ENCODE data around the gene PAX8. TPM values are rescaled to one million over a fixed set of nuclear protein-coding genes. Genes with fewer than 3 reads are reported as not detected.

The PAX8 gene
- total and polyA plus RNA-seq, 2 of the 13 experiments (the other 11 are each of a cell fraction or from before 2014, with no cell fraction given), result 1.5 to 8.8 TPM

DNA sequence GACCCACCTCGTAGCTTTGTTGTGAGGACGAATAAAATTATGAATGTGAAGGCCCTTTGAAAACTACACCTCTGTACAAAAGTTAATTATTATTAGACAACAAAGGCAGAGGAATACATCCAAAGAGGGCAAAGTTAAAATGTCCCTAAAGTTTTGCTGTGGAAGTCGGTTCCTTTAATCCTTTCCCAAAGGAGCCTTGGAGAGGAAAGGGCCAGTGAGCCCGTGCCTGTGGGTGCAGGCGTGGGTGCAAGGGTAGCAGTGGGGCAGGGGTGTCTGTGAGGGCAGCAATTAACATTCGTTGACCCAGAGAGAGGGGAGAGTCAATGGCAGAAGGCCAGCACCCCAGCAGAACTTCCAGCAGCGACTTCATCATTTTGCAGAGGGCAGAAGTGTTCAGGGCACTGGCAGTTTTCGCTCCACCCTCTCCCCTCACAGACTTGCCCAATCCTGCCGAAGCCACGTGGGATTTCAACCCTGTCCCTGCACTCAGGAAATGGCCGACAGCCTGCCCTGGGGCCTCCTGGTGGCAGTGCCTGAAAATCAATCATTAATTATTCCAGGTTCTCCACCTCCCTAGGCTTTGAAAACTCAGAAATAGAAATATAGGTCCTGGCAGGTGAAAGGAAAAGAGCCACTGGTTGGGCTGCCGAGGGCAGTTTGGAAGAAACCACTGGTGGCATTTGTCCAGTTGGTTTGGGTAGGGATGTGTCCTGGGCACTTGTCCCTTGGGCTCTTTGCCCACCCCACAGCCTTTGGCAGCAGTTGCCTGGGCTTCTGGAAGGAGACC, 4.2 kb upstream of the PAX8 start (continued):
- TF ChIP-seq, protein P1, sequence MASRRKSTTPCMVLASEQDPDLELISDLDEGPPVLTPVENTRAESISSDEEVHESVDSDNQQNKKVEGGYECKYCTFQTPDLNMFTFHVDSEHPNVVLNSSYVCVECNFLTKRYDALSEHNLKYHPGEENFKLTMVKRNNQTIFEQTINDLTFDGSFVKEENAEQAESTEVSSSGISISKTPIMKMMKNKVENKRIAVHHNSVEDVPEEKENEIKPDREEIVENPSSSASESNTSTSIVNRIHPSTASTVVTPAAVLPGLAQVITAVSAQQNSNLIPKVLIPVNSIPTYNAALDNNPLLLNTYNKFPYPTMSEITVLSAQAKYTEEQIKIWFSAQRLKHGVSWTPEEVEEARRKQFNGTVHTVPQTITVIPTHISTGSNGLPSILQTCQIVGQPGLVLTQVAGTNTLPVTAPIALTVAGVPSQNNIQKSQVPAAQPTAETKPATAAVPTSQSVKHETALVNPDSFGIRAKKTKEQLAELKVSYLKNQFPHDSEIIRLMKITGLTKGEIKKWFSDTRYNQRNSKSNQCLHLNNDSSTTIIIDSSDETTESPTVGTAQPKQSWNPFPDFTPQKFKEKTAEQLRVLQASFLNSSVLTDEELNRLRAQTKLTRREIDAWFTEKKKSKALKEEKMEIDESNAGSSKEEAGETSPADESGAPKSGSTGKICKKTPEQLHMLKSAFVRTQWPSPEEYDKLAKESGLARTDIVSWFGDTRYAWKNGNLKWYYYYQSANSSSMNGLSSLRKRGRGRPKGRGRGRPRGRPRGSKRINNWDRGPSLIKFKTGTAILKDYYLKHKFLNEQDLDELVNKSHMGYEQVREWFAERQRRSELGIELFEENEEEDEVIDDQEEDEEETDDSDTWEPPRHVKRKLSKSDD (CRISPR knock-in tag; IDR thresholded peaks at IDR 0.05; ENCODE audit: low read depth), result no peak
- TF ChIP-seq, protein P2, sequence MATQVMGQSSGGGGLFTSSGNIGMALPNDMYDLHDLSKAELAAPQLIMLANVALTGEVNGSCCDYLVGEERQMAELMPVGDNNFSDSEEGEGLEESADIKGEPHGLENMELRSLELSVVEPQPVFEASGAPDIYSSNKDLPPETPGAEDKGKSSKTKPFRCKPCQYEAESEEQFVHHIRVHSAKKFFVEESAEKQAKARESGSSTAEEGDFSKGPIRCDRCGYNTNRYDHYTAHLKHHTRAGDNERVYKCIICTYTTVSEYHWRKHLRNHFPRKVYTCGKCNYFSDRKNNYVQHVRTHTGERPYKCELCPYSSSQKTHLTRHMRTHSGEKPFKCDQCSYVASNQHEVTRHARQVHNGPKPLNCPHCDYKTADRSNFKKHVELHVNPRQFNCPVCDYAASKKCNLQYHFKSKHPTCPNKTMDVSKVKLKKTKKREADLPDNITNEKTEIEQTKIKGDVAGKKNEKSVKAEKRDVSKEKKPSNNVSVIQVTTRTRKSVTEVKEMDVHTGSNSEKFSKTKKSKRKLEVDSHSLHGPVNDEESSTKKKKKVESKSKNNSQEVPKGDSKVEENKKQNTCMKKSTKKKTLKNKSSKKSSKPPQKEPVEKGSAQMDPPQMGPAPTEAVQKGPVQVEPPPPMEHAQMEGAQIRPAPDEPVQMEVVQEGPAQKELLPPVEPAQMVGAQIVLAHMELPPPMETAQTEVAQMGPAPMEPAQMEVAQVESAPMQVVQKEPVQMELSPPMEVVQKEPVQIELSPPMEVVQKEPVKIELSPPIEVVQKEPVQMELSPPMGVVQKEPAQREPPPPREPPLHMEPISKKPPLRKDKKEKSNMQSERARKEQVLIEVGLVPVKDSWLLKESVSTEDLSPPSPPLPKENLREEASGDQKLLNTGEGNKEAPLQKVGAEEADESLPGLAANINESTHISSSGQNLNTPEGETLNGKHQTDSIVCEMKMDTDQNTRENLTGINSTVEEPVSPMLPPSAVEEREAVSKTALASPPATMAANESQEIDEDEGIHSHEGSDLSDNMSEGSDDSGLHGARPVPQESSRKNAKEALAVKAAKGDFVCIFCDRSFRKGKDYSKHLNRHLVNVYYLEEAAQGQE (IDR thresholded peaks at IDR 0.05; ENCODE audit: borderline replicate concordance in 1 of 2, low read depth in 1 of 2, low read length in 2 of 2), result peak in 1 of 2 experiments; percentile 31; a peak in 1 of 4 replicates
- 0 out of 2 replicates have a peak, but pooled peaks have one; percentile 85 for TF ChIP-seq ZNF615 (CRISPR knock-in tag; IDR thresholded peaks at IDR 0.05; ENCODE audit: borderline replicate concordance)
- no peak for TF ChIP-seq SRSF4 (IDR thresholded peaks at IDR 0.05; ENCODE audit: low read depth, low read length, poor library complexity, severe bottlenecking)
- no peak for TF ChIP-seq NBN (conservative IDR thresholded peaks at IDR 0.05)
- TF ChIP-seq ATRX (CRISPR knock-in tag; IDR thresholded peaks at IDR 0.05; ENCODE audit: borderline replicate concordance), result no peak
- no peak for TF ChIP-seq MTA3 (CRISPR knock-in tag; IDR thresholded peaks at IDR 0.05)
- TF ChIP-seq, protein P3, sequence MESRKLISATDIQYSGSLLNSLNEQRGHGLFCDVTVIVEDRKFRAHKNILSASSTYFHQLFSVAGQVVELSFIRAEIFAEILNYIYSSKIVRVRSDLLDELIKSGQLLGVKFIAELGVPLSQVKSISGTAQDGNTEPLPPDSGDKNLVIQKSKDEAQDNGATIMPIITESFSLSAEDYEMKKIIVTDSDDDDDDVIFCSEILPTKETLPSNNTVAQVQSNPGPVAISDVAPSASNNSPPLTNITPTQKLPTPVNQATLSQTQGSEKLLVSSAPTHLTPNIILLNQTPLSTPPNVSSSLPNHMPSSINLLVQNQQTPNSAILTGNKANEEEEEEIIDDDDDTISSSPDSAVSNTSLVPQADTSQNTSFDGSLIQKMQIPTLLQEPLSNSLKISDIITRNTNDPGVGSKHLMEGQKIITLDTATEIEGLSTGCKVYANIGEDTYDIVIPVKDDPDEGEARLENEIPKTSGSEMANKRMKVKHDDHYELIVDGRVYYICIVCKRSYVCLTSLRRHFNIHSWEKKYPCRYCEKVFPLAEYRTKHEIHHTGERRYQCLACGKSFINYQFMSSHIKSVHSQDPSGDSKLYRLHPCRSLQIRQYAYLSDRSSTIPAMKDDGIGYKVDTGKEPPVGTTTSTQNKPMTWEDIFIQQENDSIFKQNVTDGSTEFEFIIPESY (CRISPR knock-in tag; IDR thresholded peaks at IDR 0.05), result no peak; the same call in 1 of the 2 replicates
- peak; percentile 90; the same call in 1 of the 2 replicates for TF ChIP-seq ZNF703 (CRISPR knock-in tag; IDR thresholded peaks at IDR 0.05; ENCODE audit: borderline replicate concordance)
- TF ChIP-seq HDAC1 (CRISPR knock-in tag; IDR thresholded peaks at IDR 0.05), result peak; percentile 27
- TF ChIP-seq MAZ (IDR thresholded peaks at IDR 0.05; ENCODE audit: borderline replicate concordance, low read depth, low read length), result no peak
- TF ChIP-seq MAZ (CRISPR knock-in tag; IDR thresholded peaks at IDR 0.05; ENCODE audit: low read depth), result no peak; the same call in 1 of the 2 replicates
- TF ChIP-seq, protein P4, sequence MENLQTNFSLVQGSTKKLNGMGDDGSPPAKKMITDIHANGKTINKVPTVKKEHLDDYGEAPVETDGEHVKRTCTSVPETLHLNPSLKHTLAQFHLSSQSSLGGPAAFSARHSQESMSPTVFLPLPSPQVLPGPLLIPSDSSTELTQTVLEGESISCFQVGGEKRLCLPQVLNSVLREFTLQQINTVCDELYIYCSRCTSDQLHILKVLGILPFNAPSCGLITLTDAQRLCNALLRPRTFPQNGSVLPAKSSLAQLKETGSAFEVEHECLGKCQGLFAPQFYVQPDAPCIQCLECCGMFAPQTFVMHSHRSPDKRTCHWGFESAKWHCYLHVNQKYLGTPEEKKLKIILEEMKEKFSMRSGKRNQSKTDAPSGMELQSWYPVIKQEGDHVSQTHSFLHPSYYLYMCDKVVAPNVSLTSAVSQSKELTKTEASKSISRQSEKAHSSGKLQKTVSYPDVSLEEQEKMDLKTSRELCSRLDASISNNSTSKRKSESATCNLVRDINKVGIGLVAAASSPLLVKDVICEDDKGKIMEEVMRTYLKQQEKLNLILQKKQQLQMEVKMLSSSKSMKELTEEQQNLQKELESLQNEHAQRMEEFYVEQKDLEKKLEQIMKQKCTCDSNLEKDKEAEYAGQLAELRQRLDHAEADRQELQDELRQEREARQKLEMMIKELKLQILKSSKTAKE (CRISPR knock-in tag; IDR thresholded peaks at IDR 0.05; ENCODE audit: borderline replicate concordance), result no peak
- TF ChIP-seq ZSCAN22 (CRISPR knock-in tag; IDR thresholded peaks at IDR 0.05), result no peak
- no peak for TF ChIP-seq ZNF256 (CRISPR knock-in tag; conservative IDR thresholded peaks at IDR 0.05)
- TF ChIP-seq, protein P5, sequence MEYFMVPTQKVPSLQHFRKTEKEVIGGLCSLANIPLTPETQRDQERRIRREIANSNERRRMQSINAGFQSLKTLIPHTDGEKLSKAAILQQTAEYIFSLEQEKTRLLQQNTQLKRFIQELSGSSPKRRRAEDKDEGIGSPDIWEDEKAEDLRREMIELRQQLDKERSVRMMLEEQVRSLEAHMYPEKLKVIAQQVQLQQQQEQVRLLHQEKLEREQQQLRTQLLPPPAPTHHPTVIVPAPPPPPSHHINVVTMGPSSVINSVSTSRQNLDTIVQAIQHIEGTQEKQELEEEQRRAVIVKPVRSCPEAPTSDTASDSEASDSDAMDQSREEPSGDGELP (IDR thresholded peaks at IDR 0.05; ENCODE audit: borderline replicate concordance, low read depth), result no peak; the same call in 1 of the 2 replicates
